Tibial artery (tissue), 4 donors: Measurements from ENCODE around the gene GAS7.

Experiments
- DNase-seq, 2 donors: peaks; one replicate each; pipeline ENCODE4 v3.0.0-alpha.2; 2019
- H3K27ac ChIP-seq, 2 donors: fragments of 200-600 bp; sonication (generic) in 1 of 2; 1 replicate in 1 of 2; 2 replicates in 1 of 2; pipeline ENCODE4 v1.5.1; 2018 to 2019; ENCODE audit warnings: mild to moderate bottlenecking in 1 of 2
- H3K27me3 ChIP-seq, 2 donors: fragments of 200-600 bp; sonication (generic) in 1 of 2; one replicate each; pipeline versions ENCODE4 v1.5.1 to v1.6.0; 2016 to 2019
- H3K36me3 ChIP-seq, 3 donors: fragments of 200-600 bp; sonication (generic) in 2 of 3; one replicate each; pipeline ENCODE4 v1.5.1; 2016 to 2019; ENCODE audit warnings: mild to moderate bottlenecking in 2 of 3
- H3K4me1 ChIP-seq, 4 donors: fragments of 200-600 bp; sonication (generic) in 2 of 4; 1 replicate in 3 of 4; 2 replicates in 1 of 4; pipeline ENCODE4 v1.5.1; 2016 to 2019
- H3K4me3 ChIP-seq, 2 donors: fragments of 200-600 bp; sonication (generic) in 1 of 2; 1 replicate in 1 of 2; 2 replicates in 1 of 2; pipeline ENCODE4 v1.5.1; 2018 to 2019; ENCODE audit warnings: mild to moderate bottlenecking in 2 of 2
- H3K9me3 ChIP-seq, 3 donors: fragments of 200-600 bp; sonication (generic) in 1 of 3; one replicate each; pipeline ENCODE4 v1.5.1; 2016 to 2019
- CTCF ChIP-seq, 2 experiments: fragments of 200-600 bp in 1 of 2; fragments of 450-650 bp in 1 of 2; IDR thresholded peaks; one replicate each; pipeline ENCODE4 v1.5.1; 2017 to 2019; ENCODE audit warnings: antibody characterized with exemption in 2 of 2, mild to moderate bottlenecking in 1 of 2, moderate library complexity in 1 of 2
- intact Hi-C: fragments of 100-400 bp; cut with DNase I; formaldehyde crosslinking; loops from one replicate; pipeline ENCODE4 v1.15.0; 2023; ENCODE audit warnings: low total_unique reads

GAS7 gene

GRCh38 chr17:9916108-9916507 lies 282.3 kb downstream of the GAS7 start:
- DNase-seq: no peak
- H3K27me3 ChIP-seq: no peaks in the 10 kb centered on the region
- no peaks in the 10 kb centered on the region for H3K4me1 ChIP-seq
- TF ChIP-seq CTCF (IDR thresholded peaks at IDR 0.05): no peak
- no peaks in the 10 kb centered on the region for H3K9me3 ChIP-seq
- no peak overlapping the region for H3K27ac ChIP-seq
- H3K4me3 ChIP-seq: no peak overlapping the region
- H3K36me3 ChIP-seq: peaks cover 0 to 22% (median 14%) of the 10 kb centered on the region in 3 donors
- intact Hi-C loops: no loop called here

- peaks cover 0 to 5% of the 10 kb centered on the region in 2 donors for H3K27me3 ChIP-seq
- no peak overlapping the region for H3K27ac ChIP-seq
- no peaks in the 10 kb centered on the region for H3K9me3 ChIP-seq
- H3K36me3 ChIP-seq: peaks cover 0 to 22% (median 14%) of the 10 kb centered on the region in 3 donors
- no peak for TF ChIP-seq CTCF (IDR thresholded peaks at IDR 0.05)
- intact Hi-C loops: no loop called here
- H3K4me1 ChIP-seq: no peaks in the 10 kb centered on the region
- DNase-seq: no peak
- H3K4me3 ChIP-seq: no peak overlapping the region
Observed at GRCh38 chr17:9913476-9913875, 284.9 kb downstream of the GAS7 start.

GRCh38 chr17:9912121-9913099 lies 286.0 kb downstream of the GAS7 start:
- Histone ChIP-seq H3K27ac (no peak overlapping the region), H3K27me3 (peaks cover 0 to 5% of the 10 kb centered on the region in 2 donors), H3K9me3 (no peaks in the 10 kb centered on the region), H3K36me3 (peaks cover 0 to 17% (median 13%) of the 10 kb centered on the region in 3 donors), H3K4me3 (no peak overlapping the region), H3K4me1 (no peaks in the 10 kb centered on the region)
- intact Hi-C loops: no loop called here
- DNase-seq: no peak
- TF ChIP-seq CTCF (IDR thresholded peaks at IDR 0.05): no peak

- Histone ChIP-seq H3K4me3 (no peak overlapping the region), H3K9me3 (no peaks in the 10 kb centered on the region), H3K27ac (no peak overlapping the region), H3K36me3 (peaks cover 0 to 4% (median 4%) of the 10 kb centered on the region in 3 donors), H3K4me1 (no peaks in the 10 kb centered on the region), H3K27me3 (peaks cover 0 to 5% of the 10 kb centered on the region in 2 donors)
- intact Hi-C loops: no loop called here
- TF ChIP-seq CTCF (IDR thresholded peaks at IDR 0.05): no peak
- DNase-seq: no peak
Observed at GRCh38 chr17:9911089-9911488, 287.3 kb downstream of the GAS7 start.

GRCh38 chr17:9908649-9909042 lies 289.8 kb downstream of the GAS7 start:
- no peaks in the 10 kb centered on the region for H3K4me1 ChIP-seq
- no peaks in the 10 kb centered on the region for H3K9me3 ChIP-seq
- intact Hi-C loops: no loop called here
- H3K27me3 ChIP-seq: peaks cover 0 to 13% of the 10 kb centered on the region in 2 donors
- no peaks in the 10 kb centered on the region for H3K36me3 ChIP-seq
- DNase-seq: no peak
- no peak for TF ChIP-seq CTCF (IDR thresholded peaks at IDR 0.05)
- H3K27ac ChIP-seq: no peak overlapping the region
- H3K4me3 ChIP-seq: no peak overlapping the region
